HepG2 (cell line): ENCODE data around the gene ALKBH5. TPM values are rescaled to one million over a fixed set of nuclear protein-coding genes. Genes with fewer than 3 reads are reported as not detected.

Experiments
- ATAC-seq: fragments of 200-7000 bp; cut with Tn5 transposase; 3 replicates; pipeline ENCODE4 v1.9.1; 2020; ENCODE audit warnings: mild to moderate bottlenecking, moderate library complexity
- BruUV-seq: library from RNA; stranded (reverse); fragments of 400-500 nt; replicated peaks from 2 replicates; lab custom pipeline; 2021; lab: Mats Ljungman, UMichigan
- CTCF ChIA-PET: fragments of 300-600 bp; formaldehyde crosslinking; extraction: SDS; loops from one replicate; lab custom pipeline; 2021; ENCODE audit warnings: low total read pairs, inconsistent platforms, low intra/inter-chr PET ratio; lab: Yijun Ruan, JAX
- POLR2A ChIA-PET: fragments of 350-600 bp; sonication (Branson Sonifier 250); formaldehyde crosslinking; loops from one replicate; lab custom pipeline; 2020; ENCODE audit warnings: antibody characterized with exemption, inconsistent platforms; lab: Yijun Ruan, JAX
- DNase-seq: peaks from one replicate; pipeline ENCODE4 v3.0.0-alpha.2; 2015; ENCODE audit warnings: low spot score
- FAIRE-seq: peaks from 3 replicates; lab custom pipeline; 2011; peaks lifted over from hg19 to GRCh38; lab: Jason Lieb, UNC
- H2AFZ ChIP-seq: one replicate; pipeline ENCODE4 v1.6.1; 2011; ENCODE audit warnings: low read length, inconsistent platforms
- H3K27ac ChIP-seq: fragments of 300-600 bp; 3 replicates; pipeline ENCODE4 v1.8.0; 2011; ENCODE audit warnings: mixed run types, mild to moderate bottlenecking, mixed read lengths, low read length, inconsistent platforms; ENCODE audit not compliant: insufficient read depth; ENCODE audit errors: extremely low read length
- H3K27me3 ChIP-seq, 2 experiments: fragments of 200-600 bp in 1 of 2; 2 replicates in 1 of 2; 3 replicates in 1 of 2; pipeline versions ENCODE4 v1.6.0 to v1.8.0; 2011; ENCODE audit warnings: low read length in 2 of 2, mild to moderate bottlenecking in 2 of 2, moderate library complexity in 2 of 2, inconsistent platforms in 1 of 2; ENCODE audit not compliant: insufficient read depth in 2 of 2, control insufficient read depth in 1 of 2
- H3K36me3 ChIP-seq, 2 experiments: fragments of 200-600 bp in 1 of 2; replicated peaks in 1 of 2; 2 replicates in 1 of 2; 3 replicates in 1 of 2; pipeline versions ENCODE4 v1.5.1 to v1.8.0; 2011; ENCODE audit warnings: low read length in 2 of 2, inconsistent platforms in 1 of 2; ENCODE audit not compliant: insufficient read depth in 2 of 2, control insufficient read depth in 1 of 2
- H3K4me1 ChIP-seq: 2 replicates; pipeline ENCODE4 v1.5.1; 2012; ENCODE audit warnings: low read length, inconsistent platforms; ENCODE audit not compliant: insufficient read depth
- H3K4me2 ChIP-seq: 2 replicates; pipeline ENCODE4 v1.6.0; 2011; ENCODE audit warnings: low read depth, low read length, inconsistent platforms
- H3K4me3 ChIP-seq, 3 experiments: fragments of 200-600 bp in 1 of 3; sonication (generic), shearing (Covaris generic) in 1 of 3; replicated peaks in 1 of 3; 2 replicates each; pipeline ENCODE4 v1.5.1; 2011 to 2016; ENCODE audit warnings: low read length in 3 of 3, inconsistent platforms in 2 of 3, low read depth in 2 of 3, mild to moderate bottlenecking in 2 of 3, control low read depth in 1 of 3, mixed read lengths in 1 of 3; ENCODE audit not compliant: insufficient read depth in 1 of 3
- H3K79me2 ChIP-seq: one replicate; pipeline ENCODE4 v1.6.1; 2011; ENCODE audit warnings: low read length, inconsistent platforms; ENCODE audit not compliant: insufficient read depth
- H3K9ac ChIP-seq: 2 replicates; pipeline ENCODE4 v1.6.0; 2011; ENCODE audit warnings: mild to moderate bottlenecking, low read depth, low read length, inconsistent platforms; ENCODE audit not compliant: insufficient read depth
- H3K9me3 ChIP-seq: 2 replicates; pipeline ENCODE4 v1.5.1; 2012; ENCODE audit warnings: mild to moderate bottlenecking, low read length
- H4K20me1 ChIP-seq: 2 replicates; pipeline ENCODE4 v1.6.0; 2011; ENCODE audit warnings: inconsistent platforms, mild to moderate bottlenecking, low read length, moderate library complexity; ENCODE audit not compliant: insufficient read depth
- CTCF ChIP-seq: sonication (generic); formaldehyde crosslinking; IDR thresholded peaks from 2 replicates; pipeline ENCODE4 v1.5.0; 2020; ENCODE audit warnings: mild to moderate bottlenecking, missing genetic modification reagents, moderate library complexity
- HOXD1 ChIP-seq: sonication (generic); formaldehyde crosslinking; IDR thresholded peaks from 2 replicates; pipeline ENCODE4 v1.5.0; 2020; ENCODE audit warnings: missing genetic modification reagents
- NR2C2 ChIP-seq: sonication (generic); formaldehyde crosslinking; IDR thresholded peaks from 2 replicates; pipeline ENCODE4 v1.4.0; 2020; ENCODE audit warnings: missing genetic modification reagents, mild to moderate bottlenecking, moderate library complexity, borderline replicate concordance
- NR2F6 ChIP-seq, 2 experiments: IDR thresholded peaks; 2 replicates each; pipeline ENCODE4 v1.6.1; 2016; ENCODE audit warnings: antibody characterized with exemption in 1 of 2, mild to moderate bottlenecking in 1 of 2
- U2AF2 ChIP-seq: fragments of 200-400 bp; formaldehyde crosslinking; IDR thresholded peaks from 2 replicates; pipeline ENCODE4 v1.6.1; 2017; ENCODE audit warnings: low read depth, mild to moderate bottlenecking, low read length
- ZNF552 ChIP-seq: sonication (generic); formaldehyde crosslinking; IDR thresholded peaks from 2 replicates; pipeline ENCODE4 v1.9.0; 2022; ENCODE audit warnings: missing genetic modification reagents, mild to moderate bottlenecking, borderline replicate concordance
- ZNF746 ChIP-seq: sonication (generic); formaldehyde crosslinking; IDR thresholded peaks from 2 replicates; pipeline ENCODE4 v1.8.0; 2022; ENCODE audit warnings: mild to moderate bottlenecking, missing genetic modification reagents
- ZNF75D ChIP-seq: sonication (generic); formaldehyde crosslinking; IDR thresholded peaks from 2 replicates; pipeline ENCODE4 v1.8.1; 2023; ENCODE audit warnings: missing genetic modification reagents, mild to moderate bottlenecking, borderline replicate concordance
- WGBS: methylation state at CpG from one replicate; pipeline ENCODE4 v1.1.6; 2017; ENCODE audit warnings: low lambda C conversion rate; 5-methylcytosine and 5-hydroxymethylcytosine counted together
- in situ Hi-C: cut with HindIII; loops from 2 replicates; pipeline ENCODE4 v1.10.0; 2017; ENCODE audit warnings: low pct_unique_long_range_greater_than_20kb; ENCODE audit not compliant: extremely low pct_ligation_motif_present
- intact Hi-C: fragments of 100-400 bp; cut with micrococcal nuclease; formaldehyde crosslinking; loops from one replicate; pipeline ENCODE4 v1.10.0; 2022; ENCODE audit not compliant: unreplicated experiment
- polyA plus RNA-seq, 8 experiments: library from polyadenylated mRNA; depleted of rRNA in 3 of 8; stranded (reverse) in 7 of 8; unstranded in 1 of 8; fragments of >200 nt; fragmentation: Illumina TruSeq in 4 of 8; extraction: Trizol in 4 of 8; gene quantifications; 2 replicates each; pipeline versions ENCODE4 v1.2.1 to v1.2.3, GENCODE V29; 2011 to 2016; ENCODE audit warnings: low read depth in 4 of 8, missing spikeins in 1 of 8, mixed read lengths in 1 of 8; ENCODE audit not compliant: insufficient read depth in 1 of 8
- total RNA-seq, 5 experiments: library from RNA; depleted of rRNA; stranded (reverse); fragments of >200 nt; fragmentation: Illumina TruSeq; extraction: Trizol; gene quantifications; 2 replicates each; pipeline ENCODE4 v1.2.3, GENCODE V29; 2016; ENCODE audit warnings: low read depth in 1 of 5

ALKBH5 gene
- total and polyA plus RNA-seq, 2 of the 13 experiments (the other 11 are each of a cell fraction or from before 2014, with no cell fraction given), result 68.9 to 76.9 TPM

GRCh38 chr17:18228176-18228682 lies 44.6 kb downstream of the ALKBH5 start (continued):
- TF ChIP-seq HOXD1 (CRISPR knock-in tag) (no peak), U2AF2 (no peak), ZNF746 (CRISPR knock-in tag) (no peak), CTCF (CRISPR knock-in tag) (no peak)

- TF ChIP-seq NR2C2, result peak; percentile 73
- peak; percentile 63 for TF ChIP-seq NR2F6 (IDR thresholded peaks at IDR 0.05)
- TF ChIP-seq NR2F6 (CRISPR knock-in tag; IDR thresholded peaks at IDR 0.05), result peak; percentile 7; the same call in 1 of the 2 replicates
- TF ChIP-seq ZNF75D (CRISPR knock-in tag), result no peak
- no peak for TF ChIP-seq ZNF552 (CRISPR knock-in tag)
- Histone ChIP-seq H3K4me2 (no peak overlapping the region), H3K4me1 (peaks cover 46% of the 10 kb centered on the region), H3K9ac (0 out of 2 replicates have a peak overlapping the region, but pooled peaks have one; percentile 8), H3K79me2 (peaks cover 21% of the 10 kb centered on the region), H3K4me3 (no peak overlapping the region), H3K27me3 (no peaks in the 10 kb centered on the region; a peak in 1 of 5 replicates), H2AFZ (no peak overlapping the region), H4K20me1 (peaks cover 4% of the 10 kb centered on the region; the same call in 1 of the 2 replicates), H3K9me3 (no peaks in the 10 kb centered on the region), H3K27ac (no peak overlapping the region), H3K36me3 (peaks cover 4 to 17% of the 10 kb centered on the region in 2 experiments; a peak in 4 of 5 replicates)
- 55% methylated on average over 4 of the region's 4 CpGs for WGBS
- BruUV-seq, result no TSS peak
- POLR2A ChIA-PET, result interaction anchor here (1.3 kb wide), 1 partner anchor 38 kb away, joined by 3 read pairs; no protein-coding TSS in a partner anchor
- DNase-seq, result no peak
- no peak for FAIRE-seq
- ATAC-seq, result no peak
- in situ Hi-C loops (no loop called here), intact Hi-C loops (no loop called here)
- CTCF ChIA-PET, result no interaction called here
These were observed 45.6 kb downstream of the ALKBH5 start for GRCh38 chr17:18229254-18229653.
